Smooth muscle cell (in vitro differentiated cells): ENCODE data around the gene ELFN1. TPM values are rescaled to one million over a fixed set of nuclear protein-coding genes. Genes with fewer than 3 reads are reported as not detected.

Experiments used
- DNase-seq: peaks from one replicate; lab custom pipeline; 2025; ENCODE audit not compliant: unreplicated experiment; lab: John Stamatoyannopoulos, UW
- H2AFZ ChIP-seq: fragments of 200-600 bp; sonication (generic); 2 replicates; pipeline ENCODE4 v1.6.0; 2016; ENCODE audit warnings: antibody characterized with exemption, low read depth, mild to moderate bottlenecking
- H3F3A ChIP-seq: fragments of 200-600 bp; sonication (generic); 2 replicates; pipeline ENCODE4 v1.6.0; 2017; ENCODE audit warnings: antibody characterized with exemption, low read depth
- H3K27ac ChIP-seq: fragments of 200-600 bp; sonication (generic); 2 replicates; pipeline ENCODE4 v1.5.1; 2016; ENCODE audit warnings: low read depth, mild to moderate bottlenecking
- H3K27me3 ChIP-seq: fragments of 200-600 bp; sonication (generic); 2 replicates; pipeline ENCODE4 v1.6.1; 2016; ENCODE audit warnings: low read depth, mild to moderate bottlenecking
- H3K36me3 ChIP-seq: fragments of 200-600 bp; sonication (generic); 2 replicates; pipeline ENCODE4 v1.5.1; 2016; ENCODE audit warnings: low read depth
- H3K4me1 ChIP-seq: fragments of 200-600 bp; sonication (generic); 2 replicates; pipeline ENCODE4 v1.5.1; 2016; ENCODE audit warnings: low read depth
- H3K4me2 ChIP-seq: fragments of 200-600 bp; sonication (generic); 2 replicates; pipeline ENCODE4 v1.6.0; 2016; ENCODE audit warnings: mild to moderate bottlenecking
- H3K4me3 ChIP-seq: fragments of 200-600 bp; sonication (generic); 2 replicates; pipeline ENCODE4 v1.5.1; 2016; ENCODE audit warnings: mild to moderate bottlenecking
- H3K79me2 ChIP-seq: fragments of 200-600 bp; sonication (generic); 2 replicates; pipeline ENCODE4 v1.6.0; 2016; ENCODE audit warnings: low read depth, mild to moderate bottlenecking
- H3K9ac ChIP-seq: fragments of 200-600 bp; sonication (generic); 2 replicates; pipeline ENCODE4 v1.6.0; 2016; ENCODE audit warnings: low read depth
- H3K9me3 ChIP-seq: fragments of 200-600 bp; sonication (generic); replicated peaks from 2 replicates; pipeline ENCODE4 v1.5.1; 2016; ENCODE audit warnings: low read depth
- H4K20me1 ChIP-seq: fragments of 200-600 bp; sonication (generic); 2 replicates; pipeline ENCODE4 v1.6.0; 2016; ENCODE audit warnings: low read depth
- WGBS: methylation state at CpG from one replicate; pipeline ENCODE4 v1.1.7; 2016; ENCODE audit warnings: low lambda C conversion rate; 5-methylcytosine and 5-hydroxymethylcytosine counted together
- polyA plus RNA-seq: library from polyadenylated mRNA; unstranded; fragments of >200 nt; fragmentation: Nextera tagmentation; extraction: Ambion mirVana; gene quantifications from 2 replicates; pipeline ENCODE4 v1.2.1, GENCODE V29; 2016
- total RNA-seq: library from RNA; depleted of rRNA; stranded (reverse); fragments of >200 nt; gene quantifications from 2 replicates; pipeline ENCODE4 v1.2.3, GENCODE V29; 2014
- TF ChIP-seq, protein P1 (sequence below): fragments of 200-600 bp; sonication (generic); IDR thresholded peaks from 2 replicates; pipeline ENCODE4 v1.5.1; 2017; ENCODE audit warnings: borderline replicate concordance, mild to moderate bottlenecking, antibody characterized with exemption; ENCODE audit not compliant: insufficient read depth, poor library complexity, severe bottlenecking

ELFN1 gene
- total and polyA plus RNA-seq, 2 experiments from 2014 or later: 4.2 to 6.2 TPM

- no peak overlapping the region for H3K4me3 ChIP-seq
- H3K9ac ChIP-seq: no peak overlapping the region
- peak overlapping the region; percentile 26 for H3K4me2 ChIP-seq
- no peak overlapping the region for H3K27ac ChIP-seq
- no peaks in the 10 kb centered on the region for H3K27me3 ChIP-seq
- DNase-seq: peak; percentile 5
- no peaks in the 10 kb centered on the region for H3K4me1 ChIP-seq
- H4K20me1 ChIP-seq: no peaks in the 10 kb centered on the region
- no peaks in the 10 kb centered on the region for H3K36me3 ChIP-seq
- TF ChIP-seq, protein P1, sequence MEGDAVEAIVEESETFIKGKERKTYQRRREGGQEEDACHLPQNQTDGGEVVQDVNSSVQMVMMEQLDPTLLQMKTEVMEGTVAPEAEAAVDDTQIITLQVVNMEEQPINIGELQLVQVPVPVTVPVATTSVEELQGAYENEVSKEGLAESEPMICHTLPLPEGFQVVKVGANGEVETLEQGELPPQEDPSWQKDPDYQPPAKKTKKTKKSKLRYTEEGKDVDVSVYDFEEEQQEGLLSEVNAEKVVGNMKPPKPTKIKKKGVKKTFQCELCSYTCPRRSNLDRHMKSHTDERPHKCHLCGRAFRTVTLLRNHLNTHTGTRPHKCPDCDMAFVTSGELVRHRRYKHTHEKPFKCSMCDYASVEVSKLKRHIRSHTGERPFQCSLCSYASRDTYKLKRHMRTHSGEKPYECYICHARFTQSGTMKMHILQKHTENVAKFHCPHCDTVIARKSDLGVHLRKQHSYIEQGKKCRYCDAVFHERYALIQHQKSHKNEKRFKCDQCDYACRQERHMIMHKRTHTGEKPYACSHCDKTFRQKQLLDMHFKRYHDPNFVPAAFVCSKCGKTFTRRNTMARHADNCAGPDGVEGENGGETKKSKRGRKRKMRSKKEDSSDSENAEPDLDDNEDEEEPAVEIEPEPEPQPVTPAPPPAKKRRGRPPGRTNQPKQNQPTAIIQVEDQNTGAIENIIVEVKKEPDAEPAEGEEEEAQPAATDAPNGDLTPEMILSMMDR: no peak
- no peaks in the 10 kb centered on the region for H3K9me3 ChIP-seq
- H3K79me2 ChIP-seq: no peaks in the 10 kb centered on the region
- no peak overlapping the region for H2AFZ ChIP-seq
- WGBS: 67% methylated on average over 28 of the region's 28 CpGs
- no peaks in the 10 kb centered on the region for H3F3A ChIP-seq
These were observed 72.7 kb downstream of the ELFN1 start for GRCh38 chr7:1742555-1743303.

DNA sequence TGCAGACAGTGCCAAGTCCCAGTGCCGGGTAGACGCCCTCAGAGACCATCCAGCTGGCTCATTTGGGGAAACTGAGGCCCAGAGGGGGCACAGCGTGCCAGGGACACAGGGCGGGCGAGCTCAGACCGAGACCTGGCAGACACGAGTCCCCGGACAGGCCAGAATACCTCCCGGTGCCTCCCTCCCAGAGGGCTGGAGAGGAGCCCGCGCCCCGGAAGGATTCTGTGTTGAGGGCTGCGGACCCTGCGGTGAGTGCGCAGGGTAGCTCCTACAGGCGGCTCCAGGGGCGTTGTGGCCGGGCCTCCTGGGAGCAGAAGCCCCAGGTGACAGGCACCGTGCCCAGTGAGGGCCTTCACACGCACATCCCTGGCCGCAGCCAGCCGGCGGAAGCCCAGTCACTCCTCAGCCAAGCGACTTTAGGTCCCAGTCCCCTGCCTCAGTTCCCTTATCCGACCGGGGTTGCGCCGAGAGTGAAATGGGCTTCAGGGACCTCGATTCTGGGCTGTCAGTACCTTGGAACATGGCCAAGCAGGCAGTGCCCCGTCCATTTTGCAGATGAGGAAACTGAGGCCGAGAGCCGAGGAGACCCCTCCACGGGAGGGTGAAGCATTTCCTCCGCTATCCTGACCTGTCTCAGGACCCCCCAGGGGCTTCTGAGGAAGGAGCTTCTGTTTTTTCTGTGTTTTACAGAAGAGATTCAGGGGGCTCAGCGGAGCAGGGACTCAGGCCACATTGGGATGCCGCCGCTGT, 73.6 kb downstream of the ELFN1 start:
- Histone ChIP-seq H2AFZ (no peak overlapping the region), H3F3A (no peaks in the 10 kb centered on the region), H3K4me3 (no peak overlapping the region), H3K9ac (no peak overlapping the region), H3K79me2 (no peaks in the 10 kb centered on the region), H3K27me3 (no peaks in the 10 kb centered on the region), H3K36me3 (no peaks in the 10 kb centered on the region), H3K27ac (no peak overlapping the region), H3K4me2 (no peak overlapping the region), H4K20me1 (no peaks in the 10 kb centered on the region), H3K4me1 (no peaks in the 10 kb centered on the region), H3K9me3 (no peaks in the 10 kb centered on the region)
- 93% methylated on average over 36 of the region's 37 CpGs for WGBS
- TF ChIP-seq, protein P1: no peak
- DNase-seq: no peak

DNA sequence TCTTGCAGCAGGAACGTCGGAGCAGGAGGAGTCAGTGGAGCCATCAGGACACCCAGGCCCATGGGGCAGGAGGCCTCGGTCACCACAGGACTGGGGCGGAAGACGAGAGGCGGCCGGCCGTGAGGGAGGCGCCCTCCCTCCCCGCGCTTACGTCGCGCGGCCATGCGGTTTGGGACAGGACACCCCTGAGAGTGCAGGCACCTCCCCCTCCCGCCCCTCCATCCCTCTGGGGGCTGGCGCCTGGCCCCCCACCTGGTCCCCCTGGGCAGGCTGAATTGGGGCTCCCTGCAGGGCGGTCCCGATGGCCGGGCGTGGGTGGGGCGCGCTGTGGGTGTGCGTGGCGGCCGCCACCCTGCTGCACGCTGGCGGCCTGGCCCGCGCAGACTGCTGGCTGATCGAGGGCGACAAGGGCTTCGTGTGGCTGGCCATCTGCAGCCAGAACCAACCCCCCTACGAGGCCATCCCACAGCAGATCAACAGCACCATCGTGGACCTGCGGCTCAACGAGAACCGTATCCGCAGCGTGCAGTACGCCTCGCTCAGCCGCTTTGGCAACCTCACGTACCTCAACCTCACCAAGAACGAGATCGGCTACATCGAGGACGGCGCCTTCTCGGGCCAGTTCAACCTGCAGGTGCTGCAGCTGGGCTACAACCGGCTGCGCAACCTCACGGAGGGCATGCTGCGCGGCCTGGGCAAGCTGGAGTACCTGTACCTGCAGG, 74.4 kb downstream of the ELFN1 start:
- Histone ChIP-seq H3K4me2 (no peak overlapping the region), H3F3A (no peaks in the 10 kb centered on the region), H3K27me3 (no peaks in the 10 kb centered on the region), H3K79me2 (no peaks in the 10 kb centered on the region), H3K9ac (no peak overlapping the region), H3K36me3 (no peaks in the 10 kb centered on the region), H3K9me3 (no peaks in the 10 kb centered on the region), H3K4me1 (no peaks in the 10 kb centered on the region), H3K27ac (no peak overlapping the region), H2AFZ (no peak overlapping the region), H4K20me1 (no peaks in the 10 kb centered on the region), H3K4me3 (no peak overlapping the region)
- 97% methylated on average over 38 of the region's 56 CpGs for WGBS
- TF ChIP-seq, protein P1: no peak
- no peak for DNase-seq
